ENCODE data around the gene TBPL1. TPM values are rescaled to one million over a fixed set of nuclear protein-coding genes. Genes with fewer than 3 reads are reported as not detected.
A peak's percentile ranks its signal among the peaks of the same experiment; 100 is the strongest.

TBPL1 gene
- total and polyA plus RNA-seq, 9 of the 15 experiments (the other 6 are each of a cell fraction or from before 2014, with no cell fraction given) = 78.1 to 152 (median 107) TPM

DNA sequence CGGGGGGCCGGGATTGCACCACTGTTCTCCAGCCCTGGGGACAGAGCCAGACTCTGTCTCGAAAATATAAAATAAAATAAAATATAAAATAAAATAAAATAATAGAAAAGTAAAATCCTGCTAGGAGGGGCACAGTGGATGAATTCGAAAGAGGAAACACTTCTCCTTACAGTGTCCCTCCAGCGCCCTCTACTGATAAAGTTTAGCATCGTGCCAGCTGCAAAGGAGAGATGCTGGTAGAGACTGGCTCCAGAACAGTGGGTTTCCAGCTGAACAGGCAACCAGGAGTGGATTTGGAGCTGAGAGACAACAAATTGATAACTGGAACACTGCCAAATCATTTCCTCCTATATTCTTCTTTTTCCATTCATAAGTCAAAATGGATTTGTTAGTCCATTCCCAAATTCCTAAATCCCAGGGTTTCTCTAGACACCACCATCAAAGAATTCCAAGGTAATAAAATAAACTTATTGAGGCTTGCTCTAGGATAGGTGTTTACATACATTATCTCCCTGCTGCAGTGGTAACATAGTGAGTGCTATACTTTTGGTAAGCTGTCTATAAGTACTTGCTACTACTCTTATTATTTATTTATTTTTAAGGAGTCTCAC is 31.7 kb upstream of the TBPL1 start (continued):
- TF ChIP-seq ELF4 (CRISPR knock-in tag; IDR thresholded peaks at IDR 0.05) = no peak
- no peak for TF ChIP-seq ZNF347 (CRISPR knock-in tag; IDR thresholded peaks at IDR 0.05; ENCODE audit: low read depth)

DNA sequence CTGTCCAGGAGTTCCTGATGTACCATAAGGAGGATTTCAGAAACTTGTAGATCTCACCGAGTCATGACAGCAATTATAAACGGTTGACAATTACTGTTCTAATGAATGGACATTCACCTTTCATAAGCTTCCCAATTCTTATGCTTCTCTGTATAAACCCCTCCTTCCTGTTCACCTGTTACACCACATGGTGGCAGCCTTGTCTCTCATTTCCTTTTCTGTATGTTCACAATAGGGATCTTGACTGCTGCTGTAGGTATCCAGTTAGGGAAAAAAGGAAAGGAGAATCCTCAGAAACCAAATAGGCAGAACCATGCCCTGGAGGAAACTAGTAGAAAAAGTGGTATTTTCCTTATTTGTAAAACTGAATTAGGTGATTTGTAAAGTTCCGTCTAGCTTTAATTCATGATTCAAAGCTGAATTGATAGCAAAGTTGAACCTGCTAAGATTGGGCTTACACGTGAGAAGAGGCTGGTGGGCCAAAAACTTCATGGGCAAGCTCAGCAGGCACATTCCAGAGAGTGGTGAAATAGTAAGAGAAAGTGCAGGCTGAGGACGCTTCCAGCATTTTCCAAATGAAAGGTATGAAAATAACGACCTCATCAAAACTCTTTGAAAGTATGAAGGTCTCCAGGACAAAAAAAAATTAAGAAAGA is 29.0 kb upstream of the TBPL1 start:
- no TSS peak for BruUV-seq (replicated peaks)
- intact Hi-C loops (cut with micrococcal nuclease) (loop anchor here (1.0 to 10.0 kb wide), 6 partner anchors 49 to 1021 kb away; no protein-coding TSS in a partner anchor), in situ Hi-C loops (cut with MboI) (loop anchor here (5.0 to 25.0 kb wide), 5 partner anchors 141 to 1087 kb away; no protein-coding TSS in a partner anchor)
- H3K9me3 ChIP-seq (replicated peaks; ENCODE audit: control insufficient read depth, insufficient read depth, low read depth, low read length) = no peaks in the 10 kb centered on the region
- no peaks in the 10 kb centered on the region for H3K27me3 ChIP-seq (ENCODE audit: control insufficient read depth in 2 of 2, insufficient read depth in 2 of 2, low read length in 2 of 2)
- no peak overlapping the region for H2AFZ ChIP-seq (ENCODE audit: low read depth, low read length)
- no peaks in the 10 kb centered on the region for H4K20me1 ChIP-seq (replicated peaks; ENCODE audit: control insufficient read depth, insufficient read depth, low read length)
- no peaks in the 10 kb centered on the region for H3K9me1 ChIP-seq (ENCODE audit: control insufficient read depth, insufficient read depth, low read length)
- peak; percentile 96 for FAIRE-seq
- no peaks in the 10 kb centered on the region for H3K4me1 ChIP-seq (replicated peaks in 1 of 2; ENCODE audit: control insufficient read depth in 2 of 2, insufficient read depth in 2 of 2, low read length in 2 of 2)
- no peak overlapping the region for H3K4me3 ChIP-seq
- H3K79me2 ChIP-seq (ENCODE audit: control insufficient read depth, insufficient read depth, low read length) = no peaks in the 10 kb centered on the region
- peak; percentile 55 to 84 (median 65) for DNase-seq (ENCODE audit: extremely low read depth in 1 of 4, low spot score in 3 of 4)
- 11% methylated on average over 6 of the region's 6 CpGs for WGBS (ENCODE audit: insufficient coverage, low coverage, missing lambda C conversion rate)
- ChIA-PET POLR2A (interaction anchor here (1.0 to 1.7 kb wide), 3 partner anchors 35 to 175 kb away, joined by 4 to 13 read pairs (median 5); no protein-coding TSS in a partner anchor), CTCF (ENCODE audit: low intra/inter-chr PET ratio) (interaction anchor here (0.5 to 6.8 kb wide), 12 partner anchors 16 to 1155 kb away, joined by 3 to 153 read pairs (median 4); no protein-coding TSS in a partner anchor)
- ATAC-seq = peak; percentile 94
- H3K9ac ChIP-seq (ENCODE audit: insufficient read depth in 1 of 2, low read depth in 2 of 2, low read length in 2 of 2) = no peak overlapping the region
- H3K27ac ChIP-seq (ENCODE audit: extremely low read depth, low read depth, low read length) = no peak overlapping the region
- no peaks in the 10 kb centered on the region for H3K36me3 ChIP-seq (ENCODE audit: control insufficient read depth, insufficient read depth, low read length)
- H3K4me2 ChIP-seq (ENCODE audit: insufficient read depth, low read length) = no peak overlapping the region
- TF ChIP-seq, protein P1, sequence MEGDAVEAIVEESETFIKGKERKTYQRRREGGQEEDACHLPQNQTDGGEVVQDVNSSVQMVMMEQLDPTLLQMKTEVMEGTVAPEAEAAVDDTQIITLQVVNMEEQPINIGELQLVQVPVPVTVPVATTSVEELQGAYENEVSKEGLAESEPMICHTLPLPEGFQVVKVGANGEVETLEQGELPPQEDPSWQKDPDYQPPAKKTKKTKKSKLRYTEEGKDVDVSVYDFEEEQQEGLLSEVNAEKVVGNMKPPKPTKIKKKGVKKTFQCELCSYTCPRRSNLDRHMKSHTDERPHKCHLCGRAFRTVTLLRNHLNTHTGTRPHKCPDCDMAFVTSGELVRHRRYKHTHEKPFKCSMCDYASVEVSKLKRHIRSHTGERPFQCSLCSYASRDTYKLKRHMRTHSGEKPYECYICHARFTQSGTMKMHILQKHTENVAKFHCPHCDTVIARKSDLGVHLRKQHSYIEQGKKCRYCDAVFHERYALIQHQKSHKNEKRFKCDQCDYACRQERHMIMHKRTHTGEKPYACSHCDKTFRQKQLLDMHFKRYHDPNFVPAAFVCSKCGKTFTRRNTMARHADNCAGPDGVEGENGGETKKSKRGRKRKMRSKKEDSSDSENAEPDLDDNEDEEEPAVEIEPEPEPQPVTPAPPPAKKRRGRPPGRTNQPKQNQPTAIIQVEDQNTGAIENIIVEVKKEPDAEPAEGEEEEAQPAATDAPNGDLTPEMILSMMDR (IDR thresholded peaks at IDR 0.05 in 2 of 3, conservative IDR thresholded peaks at IDR 0.05 in 1 of 3; ENCODE audit: insufficient read depth in 2 of 3, low read depth in 1 of 3, low read length in 3 of 3) = peak; percentile 77 to 95 (median 82)
- TF ChIP-seq FOSL1 (tag; conservative IDR thresholded peaks at IDR 0.05) (no peak), NFXL1 (CRISPR knock-in tag; IDR thresholded peaks at IDR 0.05) (no peak), ETV1 (tag; conservative IDR thresholded peaks at IDR 0.05; ENCODE audit: low read depth) (peak; percentile 22; the same call in 1 of the 2 replicates)
- TF ChIP-seq, protein P2, sequence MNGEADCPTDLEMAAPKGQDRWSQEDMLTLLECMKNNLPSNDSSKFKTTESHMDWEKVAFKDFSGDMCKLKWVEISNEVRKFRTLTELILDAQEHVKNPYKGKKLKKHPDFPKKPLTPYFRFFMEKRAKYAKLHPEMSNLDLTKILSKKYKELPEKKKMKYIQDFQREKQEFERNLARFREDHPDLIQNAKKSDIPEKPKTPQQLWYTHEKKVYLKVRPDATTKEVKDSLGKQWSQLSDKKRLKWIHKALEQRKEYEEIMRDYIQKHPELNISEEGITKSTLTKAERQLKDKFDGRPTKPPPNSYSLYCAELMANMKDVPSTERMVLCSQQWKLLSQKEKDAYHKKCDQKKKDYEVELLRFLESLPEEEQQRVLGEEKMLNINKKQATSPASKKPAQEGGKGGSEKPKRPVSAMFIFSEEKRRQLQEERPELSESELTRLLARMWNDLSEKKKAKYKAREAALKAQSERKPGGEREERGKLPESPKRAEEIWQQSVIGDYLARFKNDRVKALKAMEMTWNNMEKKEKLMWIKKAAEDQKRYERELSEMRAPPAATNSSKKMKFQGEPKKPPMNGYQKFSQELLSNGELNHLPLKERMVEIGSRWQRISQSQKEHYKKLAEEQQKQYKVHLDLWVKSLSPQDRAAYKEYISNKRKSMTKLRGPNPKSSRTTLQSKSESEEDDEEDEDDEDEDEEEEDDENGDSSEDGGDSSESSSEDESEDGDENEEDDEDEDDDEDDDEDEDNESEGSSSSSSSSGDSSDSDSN (IDR thresholded peaks at IDR 0.05; ENCODE audit: borderline replicate concordance in 1 of 2, low read depth in 2 of 2, low read length in 2 of 2) = 0 out of 4 replicates have a peak, but pooled peaks of 1 of the 2 experiments have one; percentile 45
- TF ChIP-seq, protein P3, sequence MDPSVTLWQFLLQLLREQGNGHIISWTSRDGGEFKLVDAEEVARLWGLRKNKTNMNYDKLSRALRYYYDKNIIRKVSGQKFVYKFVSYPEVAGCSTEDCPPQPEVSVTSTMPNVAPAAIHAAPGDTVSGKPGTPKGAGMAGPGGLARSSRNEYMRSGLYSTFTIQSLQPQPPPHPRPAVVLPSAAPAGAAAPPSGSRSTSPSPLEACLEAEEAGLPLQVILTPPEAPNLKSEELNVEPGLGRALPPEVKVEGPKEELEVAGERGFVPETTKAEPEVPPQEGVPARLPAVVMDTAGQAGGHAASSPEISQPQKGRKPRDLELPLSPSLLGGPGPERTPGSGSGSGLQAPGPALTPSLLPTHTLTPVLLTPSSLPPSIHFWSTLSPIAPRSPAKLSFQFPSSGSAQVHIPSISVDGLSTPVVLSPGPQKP (CRISPR knock-in tag; IDR thresholded peaks at IDR 0.05) = no peak

All from K562 (cell line).